Ascending aorta (tissue), 2 donors: ENCODE data around the gene GOPC. TPM values are rescaled to one million over a fixed set of nuclear protein-coding genes. Genes with fewer than 3 reads are reported as not detected.
A peak's percentile ranks its signal among the peaks of the same experiment; 100 is the strongest.

ENCODE experiments used
- DNase-seq, 2 donors: peaks; one replicate each; pipeline ENCODE4 v3.0.0-alpha.2; 2019; ENCODE audit warnings: low spot score in 2 of 2
- H3K27ac ChIP-seq, 2 donors: fragments of 200-600 bp; sonication (generic); one replicate each; pipeline ENCODE4 v1.5.1; 2016 to 2017; ENCODE audit warnings: mild to moderate bottlenecking in 1 of 2
- H3K27me3 ChIP-seq: fragments of 200-600 bp; sonication (generic); one replicate; pipeline ENCODE4 v1.5.1; 2017
- H3K36me3 ChIP-seq, 2 donors: fragments of 200-600 bp; sonication (generic); one replicate each; pipeline ENCODE4 v1.5.1; 2016
- H3K4me1 ChIP-seq, 2 donors: fragments of 200-600 bp; sonication (generic); one replicate each; pipeline ENCODE4 v1.5.1; 2016 to 2017; ENCODE audit warnings: mild to moderate bottlenecking in 1 of 2
- H3K4me3 ChIP-seq, 2 donors: fragments of 200-600 bp; sonication (generic); one replicate each; pipeline ENCODE4 v1.5.1; 2016 to 2017; ENCODE audit warnings: mild to moderate bottlenecking in 1 of 2
- H3K9me3 ChIP-seq, 2 donors: fragments of 200-600 bp; sonication (generic); one replicate each; pipeline ENCODE4 v1.5.1; 2016
- CTCF ChIP-seq, 3 experiments: fragments of 200-600 bp in 2 of 3; fragments of 450-650 bp in 1 of 3; sonication (generic) in 2 of 3; IDR thresholded peaks; one replicate each; pipeline ENCODE4 v1.5.1; 2016 to 2019; ENCODE audit warnings: antibody characterized with exemption in 3 of 3, mild to moderate bottlenecking in 1 of 3, moderate library complexity in 1 of 3
- intact Hi-C: fragments of 100-400 bp; cut with DNase I; formaldehyde crosslinking; loops from one replicate; pipeline ENCODE4 v1.15.1; 2023
- total RNA-seq: library from RNA; depleted of rRNA; stranded (reverse); fragments of >200 nt; gene quantifications from one replicate; pipeline ENCODE4 v1.1.0, GENCODE V29; 2016

The GOPC gene
- total RNA-seq, 1 donor from 2014 or later, result 12.5 TPM

- H3K9me3 ChIP-seq, result no peaks in the 10 kb centered on the region
- no peak overlapping the region for H3K27ac ChIP-seq
- no peak for TF ChIP-seq CTCF (IDR thresholded peaks at IDR 0.05)
- no peaks in the 10 kb centered on the region for H3K36me3 ChIP-seq
- H3K4me3 ChIP-seq, result no peak overlapping the region
- no peaks in the 10 kb centered on the region for H3K27me3 ChIP-seq
- intact Hi-C loops, result no loop called here
- no peaks in the 10 kb centered on the region for H3K4me1 ChIP-seq
- DNase-seq, result no peak
These were observed 11.7 kb upstream of the GOPC start for GRCh38 chr6:117613920-117614560.

DNA sequence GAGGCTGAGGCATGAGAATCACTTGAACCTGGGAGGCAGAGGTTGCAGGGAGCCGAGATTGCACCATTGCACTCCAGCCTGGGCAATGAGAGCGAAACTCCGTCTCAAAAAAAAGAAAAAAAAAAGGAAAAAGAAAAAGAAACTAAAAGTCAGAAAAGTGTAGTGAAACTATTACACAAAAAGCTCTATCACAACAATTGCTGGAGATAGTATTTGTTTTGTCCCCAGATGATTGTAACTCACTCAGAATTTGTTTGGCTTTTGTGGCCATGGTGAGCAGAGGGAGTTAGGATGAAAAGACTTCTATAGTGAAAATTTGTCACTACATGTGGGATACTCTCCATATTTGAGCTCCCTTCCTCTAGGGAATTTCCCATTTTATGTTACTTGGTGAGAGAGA is 5.2 kb upstream of the GOPC start:
- no peak for TF ChIP-seq CTCF (IDR thresholded peaks at IDR 0.05)
- intact Hi-C loops, result loop anchor here (10.0 kb wide), 1 partner anchor 1287 kb away; the partner anchor contains the start of gene ASF1A
- H3K36me3 ChIP-seq, result no peaks in the 10 kb centered on the region
- DNase-seq, result no peak
- no peaks in the 10 kb centered on the region for H3K9me3 ChIP-seq
- H3K4me3 ChIP-seq, result no peak overlapping the region
- H3K27me3 ChIP-seq, result no peaks in the 10 kb centered on the region
- no peak overlapping the region for H3K27ac ChIP-seq
- peaks cover 0 to 4% of the 10 kb centered on the region in 2 donors for H3K4me1 ChIP-seq

DNA sequence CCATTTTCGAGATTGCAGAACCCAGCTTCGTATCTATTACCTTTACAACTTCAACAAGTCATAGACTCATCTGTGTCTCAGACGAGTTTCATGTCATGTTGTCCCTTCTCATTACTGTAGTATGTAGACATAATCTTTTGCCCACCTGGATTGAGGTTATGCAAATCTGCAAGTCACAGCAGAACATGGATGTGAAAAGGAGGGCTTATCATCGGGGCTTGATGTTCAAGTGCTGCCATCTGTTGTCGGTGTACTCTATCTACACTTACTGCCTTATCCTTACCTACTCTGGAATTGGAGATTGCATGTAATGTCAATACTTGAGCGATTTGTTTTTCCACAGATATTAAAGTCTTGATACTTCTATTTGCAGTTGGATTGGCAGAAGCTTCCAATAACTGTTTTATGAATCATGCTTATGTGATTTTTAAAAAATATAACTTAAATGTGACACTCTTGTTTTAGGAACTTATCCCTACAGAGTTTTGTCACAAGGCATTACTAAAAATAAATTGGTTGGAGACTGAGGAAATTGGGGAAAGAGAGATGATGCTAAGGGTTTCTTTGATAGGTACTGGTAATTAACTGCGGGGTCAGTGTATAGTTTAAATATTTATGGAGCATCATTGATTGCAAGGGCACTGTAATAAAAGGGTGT is 3.0 kb upstream of the GOPC start:
- Histone ChIP-seq H3K9me3 (no peaks in the 10 kb centered on the region), H3K4me3 (no peak overlapping the region), H3K36me3 (no peaks in the 10 kb centered on the region), H3K4me1 (peaks cover 0 to 9% of the 10 kb centered on the region in 2 donors), H3K27me3 (no peaks in the 10 kb centered on the region), H3K27ac (no peak overlapping the region)
- TF ChIP-seq CTCF (IDR thresholded peaks at IDR 0.05), result peak; percentile 17 to 69 (median 68)
- intact Hi-C loops, result loop anchor here (1.0 to 10.0 kb wide), 3 partner anchors 155 to 1290 kb away; partner anchors contain the start of gene ASF1A
- no peak for DNase-seq

GRCh38 chr6:117603821-117604220 is 1.5 kb upstream of the GOPC start:
- Histone ChIP-seq H3K4me1 (peaks cover 0 to 14% of the 10 kb centered on the region in 2 donors), H3K27me3 (no peaks in the 10 kb centered on the region), H3K36me3 (no peaks in the 10 kb centered on the region), H3K4me3 (no peak overlapping the region), H3K9me3 (no peaks in the 10 kb centered on the region), H3K27ac (no peak overlapping the region)
- no peak for TF ChIP-seq CTCF (IDR thresholded peaks at IDR 0.05)
- intact Hi-C loops, result loop anchor here (1.0 to 10.0 kb wide), 5 partner anchors 57 to 1291 kb away; partner anchors contain the start of genes ASF1A, DCBLD1 and NUS1
- no peak for DNase-seq

DNA sequence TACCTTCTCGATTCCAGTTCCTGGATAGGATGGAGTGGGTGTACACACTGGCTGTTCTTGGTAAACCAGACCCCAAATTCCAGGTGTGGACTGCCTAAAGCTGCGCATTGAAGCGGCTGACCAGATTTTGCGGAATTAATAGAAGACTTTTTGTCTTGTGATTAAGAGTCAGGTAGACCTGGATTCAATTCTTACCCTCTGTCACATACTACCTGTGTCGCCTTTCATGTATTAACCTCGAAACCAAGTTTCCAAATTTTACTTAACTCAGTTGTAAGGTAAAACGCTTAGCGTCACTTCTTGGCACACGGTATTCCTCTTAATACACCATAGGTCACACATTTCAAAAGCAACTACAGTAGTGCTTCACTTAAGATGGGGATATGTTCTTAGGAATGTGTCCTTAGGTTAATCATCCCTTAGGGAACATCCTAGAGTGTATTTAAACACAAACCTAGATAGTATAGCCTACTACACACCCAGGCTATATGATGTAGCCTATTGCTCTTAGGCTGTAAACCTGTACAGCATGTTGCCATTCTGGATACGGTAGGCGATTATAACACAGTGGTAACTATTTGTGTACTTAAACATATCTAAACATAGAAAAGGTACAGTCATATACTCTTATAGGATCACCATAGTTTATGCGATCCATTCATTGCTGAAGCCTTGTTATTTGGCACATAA is 733 bp upstream of the GOPC start:
- TF ChIP-seq CTCF (IDR thresholded peaks at IDR 0.05), result no peak
- Histone ChIP-seq H3K4me1 (peaks cover 0 to 14% of the 10 kb centered on the region in 2 donors), H3K27ac (peak overlapping the region; percentile 80 to 89), H3K4me3 (peak overlapping the region; percentile 93), H3K27me3 (no peaks in the 10 kb centered on the region), H3K9me3 (peaks cover 0 to 4% of the 10 kb centered on the region in 2 donors), H3K36me3 (peaks cover 0 to 7% of the 10 kb centered on the region in 2 donors)
- intact Hi-C loops, result loop anchor here (1.0 to 10.0 kb wide), 6 partner anchors 56 to 1292 kb away; partner anchors contain the start of genes ASF1A, DCBLD1 and NUS1
- no peak for DNase-seq
